B cell (primary cell): Measurements from ENCODE around the gene SYTL1.

Experiments
- CTCF ChIP-seq: fragments of 200-600 bp; IDR thresholded peaks from one replicate; pipeline ENCODE4 v1.8.0; 2022; ENCODE audit warnings: antibody characterized with exemption, mild to moderate bottlenecking
- EZH2 ChIP-seq: IDR thresholded peaks from 2 replicates; pipeline ENCODE4 v1.6.1; 2012; ENCODE audit warnings: borderline replicate concordance, low read depth, mild to moderate bottlenecking, moderate library complexity, low read length; ENCODE audit not compliant: insufficient read depth, poor library complexity, severe bottlenecking

GRCh38 chr1:27356619-27357280 lies 14.9 kb downstream of the SYTL1 start:
- TF ChIP-seq CTCF, result no peak
- no peak for TF ChIP-seq EZH2
